GM12874 (cell line): Measurements from ENCODE around the gene IRS2.

Experiments
- TF ChIP-seq, protein P1 (sequence below): IDR thresholded peaks from 2 replicates; pipeline ENCODE4 v1.5.1; 2011; ENCODE audit warnings: low read depth, mild to moderate bottlenecking, control low read depth, low read length, moderate library complexity; ENCODE audit not compliant: insufficient read depth

IRS2 gene

DNA sequence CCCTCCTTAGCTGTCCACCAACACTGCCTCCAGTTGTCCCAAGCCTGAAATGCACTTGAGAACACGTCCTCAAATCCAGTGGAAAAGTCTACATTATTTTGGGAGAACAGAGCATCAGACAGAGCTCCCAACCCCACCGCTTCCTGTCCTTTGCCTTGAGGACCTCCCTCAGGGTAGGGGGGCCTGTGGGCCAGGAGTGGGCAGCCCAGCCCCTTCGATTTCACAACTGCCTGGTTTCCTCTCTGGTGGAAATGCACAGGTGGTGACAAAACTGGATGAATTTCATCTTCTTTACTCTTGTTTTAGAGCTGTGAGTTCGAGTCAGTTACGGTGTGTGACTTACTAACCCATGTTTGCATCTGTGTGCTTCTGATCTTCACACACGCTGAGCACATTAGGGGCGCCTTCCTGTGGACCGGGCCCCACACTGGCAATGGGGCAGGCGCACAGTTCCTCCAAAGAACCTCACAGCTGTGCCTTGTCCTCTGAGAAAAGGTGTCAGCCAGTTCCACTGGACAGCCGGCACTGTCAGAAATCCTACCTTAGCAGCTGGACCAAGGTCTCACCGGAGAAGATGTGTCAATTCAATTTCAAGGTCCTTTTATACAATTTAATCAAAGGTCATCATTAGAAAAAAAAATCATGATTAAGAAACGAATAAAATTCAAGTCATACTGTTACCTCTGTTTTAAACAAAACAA is 80.2 kb downstream of the IRS2 start:
- TF ChIP-seq, protein P1, sequence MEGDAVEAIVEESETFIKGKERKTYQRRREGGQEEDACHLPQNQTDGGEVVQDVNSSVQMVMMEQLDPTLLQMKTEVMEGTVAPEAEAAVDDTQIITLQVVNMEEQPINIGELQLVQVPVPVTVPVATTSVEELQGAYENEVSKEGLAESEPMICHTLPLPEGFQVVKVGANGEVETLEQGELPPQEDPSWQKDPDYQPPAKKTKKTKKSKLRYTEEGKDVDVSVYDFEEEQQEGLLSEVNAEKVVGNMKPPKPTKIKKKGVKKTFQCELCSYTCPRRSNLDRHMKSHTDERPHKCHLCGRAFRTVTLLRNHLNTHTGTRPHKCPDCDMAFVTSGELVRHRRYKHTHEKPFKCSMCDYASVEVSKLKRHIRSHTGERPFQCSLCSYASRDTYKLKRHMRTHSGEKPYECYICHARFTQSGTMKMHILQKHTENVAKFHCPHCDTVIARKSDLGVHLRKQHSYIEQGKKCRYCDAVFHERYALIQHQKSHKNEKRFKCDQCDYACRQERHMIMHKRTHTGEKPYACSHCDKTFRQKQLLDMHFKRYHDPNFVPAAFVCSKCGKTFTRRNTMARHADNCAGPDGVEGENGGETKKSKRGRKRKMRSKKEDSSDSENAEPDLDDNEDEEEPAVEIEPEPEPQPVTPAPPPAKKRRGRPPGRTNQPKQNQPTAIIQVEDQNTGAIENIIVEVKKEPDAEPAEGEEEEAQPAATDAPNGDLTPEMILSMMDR = no peak

DNA sequence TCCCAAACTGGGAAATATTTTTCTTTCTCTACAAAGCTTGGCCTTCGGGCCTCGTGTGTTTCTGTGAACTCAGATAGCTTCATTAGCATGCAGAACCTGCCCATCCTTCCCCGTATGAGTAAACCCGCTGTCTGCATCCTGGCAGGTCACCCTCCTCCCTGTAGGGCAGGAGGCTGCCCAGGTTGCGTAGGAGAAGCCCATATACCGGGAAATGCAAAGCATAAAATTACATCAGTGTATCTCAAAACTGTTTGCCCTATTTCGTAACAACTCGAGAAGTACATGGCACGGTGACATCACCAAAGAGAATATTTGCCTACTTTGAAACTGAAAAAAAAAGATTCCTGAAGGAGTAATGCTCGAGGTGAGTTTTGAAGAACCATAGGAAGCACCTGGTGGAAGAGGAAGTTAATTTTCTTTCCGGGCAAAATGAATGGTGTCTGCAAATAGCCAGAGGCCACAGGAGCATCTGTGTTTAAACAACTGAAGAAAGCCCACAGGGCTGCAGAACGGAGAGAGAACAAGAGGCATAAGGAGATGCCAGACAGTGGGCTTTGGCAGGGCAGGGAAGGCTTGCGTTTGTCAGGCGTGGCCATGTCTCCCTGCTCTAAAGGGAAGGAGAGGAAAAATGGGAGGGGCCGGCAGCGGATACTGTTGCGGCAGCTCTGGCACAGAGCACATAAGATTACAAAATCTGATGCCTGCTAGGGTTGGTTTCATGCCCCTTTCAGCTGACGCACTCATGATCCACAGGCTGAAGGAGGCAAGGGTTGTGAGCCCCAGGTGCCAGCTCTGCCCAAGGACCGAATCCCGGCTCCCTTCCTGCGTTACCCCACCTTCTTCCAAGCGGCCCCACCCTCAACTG is 81.4 kb downstream of the IRS2 start:
- TF ChIP-seq, protein P1 = no peak

DNA sequence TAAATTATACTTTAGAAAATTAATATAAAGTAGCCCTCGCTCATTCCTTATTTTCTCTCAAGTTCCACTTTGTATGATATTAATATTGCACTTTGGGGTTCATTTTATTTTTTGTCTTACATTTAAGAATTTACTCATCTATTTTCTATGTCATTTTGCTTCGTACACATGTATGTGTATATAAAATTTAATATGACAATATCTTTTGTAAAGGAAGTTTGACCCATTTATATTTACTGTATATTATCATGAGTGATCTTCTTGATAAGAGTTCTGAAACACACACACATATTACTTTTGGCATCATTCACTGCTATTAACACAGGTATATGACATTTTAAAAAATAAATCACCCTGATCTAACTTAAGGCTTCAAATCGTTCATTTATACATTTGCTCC is 83.1 kb downstream of the IRS2 start:
- TF ChIP-seq, protein P1 = no peak
